Measurements from ENCODE around the gene VN1R2.
"Not testable (repeated sequence)": the region's sequence is repeated elsewhere in the genome, so short reads cannot be mapped to it uniquely, and the experiment has no call there.

VN1R2 gene, protein sequence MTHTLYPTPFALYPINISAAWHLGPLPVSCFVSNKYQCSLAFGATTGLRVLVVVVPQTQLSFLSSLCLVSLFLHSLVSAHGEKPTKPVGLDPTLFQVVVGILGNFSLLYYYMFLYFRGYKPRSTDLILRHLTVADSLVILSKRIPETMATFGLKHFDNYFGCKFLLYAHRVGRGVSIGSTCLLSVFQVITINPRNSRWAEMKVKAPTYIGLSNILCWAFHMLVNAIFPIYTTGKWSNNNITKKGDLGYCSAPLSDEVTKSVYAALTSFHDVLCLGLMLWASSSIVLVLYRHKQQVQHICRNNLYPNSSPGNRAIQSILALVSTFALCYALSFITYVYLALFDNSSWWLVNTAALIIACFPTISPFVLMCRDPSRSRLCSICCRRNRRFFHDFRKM

DNA sequence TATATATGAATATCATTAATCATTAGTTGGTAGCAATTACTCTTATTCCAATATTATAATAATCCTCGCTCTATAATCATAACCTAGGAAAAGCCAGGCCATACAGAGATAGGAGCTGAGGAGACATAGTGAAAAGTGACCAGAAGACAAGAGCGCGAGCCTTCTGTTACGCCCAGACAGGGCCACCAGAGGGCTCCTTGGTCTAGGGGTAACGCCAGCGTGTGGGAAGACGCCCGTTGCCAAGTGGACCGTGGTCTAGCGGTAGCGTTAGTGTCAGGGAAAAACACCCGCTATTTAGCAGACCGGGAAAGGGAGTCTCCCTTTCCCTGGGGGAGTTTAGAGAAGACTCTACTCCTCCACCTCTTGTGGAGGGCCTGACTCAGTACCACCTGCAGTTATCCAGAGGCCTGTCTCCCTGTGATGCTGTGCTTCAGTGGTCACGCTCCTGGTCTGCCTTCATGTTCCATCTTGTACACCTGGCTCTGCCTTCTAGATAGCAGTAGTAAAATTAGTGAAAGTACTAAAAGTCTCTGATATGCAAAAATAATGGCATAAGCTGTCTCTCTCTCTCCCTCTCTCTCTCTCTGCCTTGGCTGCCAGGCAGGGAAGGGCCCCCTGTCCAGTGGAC lies at the start of gene VN1R2:
TSS of gene VN1R2 (plus strand) at position 578 of the 628 bp plus-strand sequence. CDS start 84 bp downstream, outside the sequence.
- H3K36me3 Mint-ChIP-seq; ATAC-seq; H3K27ac Mint-ChIP-seq; DNase-seq (ENCODE audit: low spot score in 2 of 2); H3K4me3 Mint-ChIP-seq: not testable (repeated sequence)
- H3K4me1 Mint-ChIP-seq = peaks cover 12% of the 10 kb centered on the region
- H3K9me3 Mint-ChIP-seq = peaks cover 17% of the 10 kb centered on the region

DNA sequence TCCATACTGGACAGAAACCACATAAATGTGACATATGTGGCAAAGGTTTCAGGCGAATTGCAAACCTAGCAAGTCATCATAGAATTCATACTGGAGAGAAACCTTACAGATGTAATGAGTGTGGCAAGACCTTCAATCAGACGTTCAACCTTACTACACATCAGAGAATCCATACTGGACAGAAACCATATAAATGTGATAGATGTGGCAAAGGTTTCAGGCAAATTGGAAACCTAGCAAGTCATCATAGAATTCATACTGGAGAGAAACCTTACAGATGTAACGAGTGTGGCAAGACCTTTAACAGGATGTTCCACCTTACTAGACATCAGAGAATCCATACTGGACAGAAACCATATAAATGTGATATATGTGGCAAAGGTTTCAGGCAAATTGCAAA lies 46.5 kb upstream of the VN1R2 start:
- not testable (repeated sequence) for DNase-seq (ENCODE audit: low spot score in 2 of 2); H3K27ac Mint-ChIP-seq; H3K4me3 Mint-ChIP-seq; ATAC-seq; H3K4me1 Mint-ChIP-seq
- Mint-ChIP-seq H3K9me3 (peaks cover 45% of the 10 kb centered on the region), H3K36me3 (peaks cover 39% of the 10 kb centered on the region)

DNA sequence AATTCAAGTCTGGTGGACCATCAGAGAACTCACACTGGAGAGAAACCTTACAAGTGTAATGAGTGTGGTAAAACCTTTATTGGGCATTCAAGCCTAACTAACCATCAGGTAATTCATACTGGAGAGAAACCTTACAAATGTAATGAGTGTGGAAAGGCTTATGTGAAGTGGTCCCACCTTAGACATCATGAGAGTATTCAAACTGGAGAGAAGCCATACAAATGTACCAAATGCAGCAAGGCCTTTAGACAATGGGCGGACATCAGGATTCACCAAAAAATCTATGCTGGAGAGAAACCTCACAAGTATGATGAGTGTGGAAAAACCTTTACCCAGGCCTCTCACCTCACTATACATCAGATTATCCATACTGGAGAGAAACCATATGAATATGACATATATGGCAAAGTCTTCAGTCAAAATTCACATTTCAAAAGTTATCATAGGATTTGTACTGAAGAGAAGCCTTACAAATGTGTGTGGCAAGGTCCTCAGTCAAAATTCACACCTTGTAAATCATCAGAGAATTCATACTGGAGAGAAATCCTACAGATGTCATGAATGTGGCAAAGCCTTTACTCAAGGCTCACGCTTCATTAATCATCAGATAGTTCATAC lies 45.3 kb upstream of the VN1R2 start:
- Mint-ChIP-seq H3K27ac (no peak overlapping the region), H3K4me3 (no peak overlapping the region), H3K4me1 (no peaks in the 10 kb centered on the region), H3K36me3 (peaks cover 26% of the 10 kb centered on the region), H3K9me3 (peaks cover 37% of the 10 kb centered on the region)
- no peak for DNase-seq (ENCODE audit: low spot score in 2 of 2)
- ATAC-seq = no peak

DNA sequence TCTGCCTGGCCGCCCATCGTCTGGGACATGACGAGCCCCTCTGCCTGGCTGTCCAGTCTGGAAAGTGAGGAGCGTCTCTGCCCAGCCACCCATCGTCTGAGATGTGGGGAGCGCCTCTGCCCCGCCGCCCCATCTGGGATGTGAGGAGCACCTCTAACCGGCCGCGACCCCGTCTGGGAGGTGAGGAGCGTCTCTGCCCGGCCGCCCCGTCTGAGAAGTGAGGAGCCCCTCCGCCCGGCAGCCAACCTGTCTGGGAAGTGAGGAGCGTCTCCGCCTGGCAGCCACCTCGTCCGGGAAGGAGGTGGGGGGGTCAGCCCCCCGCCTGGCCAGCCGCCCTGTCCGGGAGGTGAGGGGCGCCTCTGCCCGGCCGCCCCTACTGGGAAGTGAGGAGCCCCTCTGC lies 35.4 kb upstream of the VN1R2 start:
- not testable (repeated sequence) for H3K36me3 Mint-ChIP-seq; H3K27ac Mint-ChIP-seq; H3K4me1 Mint-ChIP-seq; H3K4me3 Mint-ChIP-seq; ATAC-seq; DNase-seq (ENCODE audit: low spot score in 2 of 2)
- H3K9me3 Mint-ChIP-seq = peaks cover 33% of the 10 kb centered on the region

DNA sequence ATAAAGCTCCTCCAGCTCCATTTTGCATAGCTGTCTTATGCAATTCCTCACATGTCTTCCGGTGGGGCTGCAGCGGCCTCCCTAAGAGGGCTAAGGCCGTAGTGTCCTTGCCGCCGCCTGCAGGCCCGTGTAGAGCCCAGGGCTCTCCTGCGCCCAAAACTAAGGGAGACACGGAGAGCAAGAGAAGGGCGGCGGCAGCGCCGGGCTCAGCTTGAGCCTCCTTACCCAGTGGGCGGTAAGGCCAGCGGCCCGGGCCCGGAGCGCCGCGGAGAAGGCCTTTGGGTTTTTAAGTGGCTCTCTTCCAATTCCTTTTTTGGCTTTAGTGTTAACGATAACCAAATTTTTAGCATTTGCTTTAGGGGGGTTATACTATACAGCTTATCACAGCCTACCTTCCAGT lies 33.5 kb upstream of the VN1R2 start:
- no peak overlapping the region for H3K4me3 Mint-ChIP-seq

DNA sequence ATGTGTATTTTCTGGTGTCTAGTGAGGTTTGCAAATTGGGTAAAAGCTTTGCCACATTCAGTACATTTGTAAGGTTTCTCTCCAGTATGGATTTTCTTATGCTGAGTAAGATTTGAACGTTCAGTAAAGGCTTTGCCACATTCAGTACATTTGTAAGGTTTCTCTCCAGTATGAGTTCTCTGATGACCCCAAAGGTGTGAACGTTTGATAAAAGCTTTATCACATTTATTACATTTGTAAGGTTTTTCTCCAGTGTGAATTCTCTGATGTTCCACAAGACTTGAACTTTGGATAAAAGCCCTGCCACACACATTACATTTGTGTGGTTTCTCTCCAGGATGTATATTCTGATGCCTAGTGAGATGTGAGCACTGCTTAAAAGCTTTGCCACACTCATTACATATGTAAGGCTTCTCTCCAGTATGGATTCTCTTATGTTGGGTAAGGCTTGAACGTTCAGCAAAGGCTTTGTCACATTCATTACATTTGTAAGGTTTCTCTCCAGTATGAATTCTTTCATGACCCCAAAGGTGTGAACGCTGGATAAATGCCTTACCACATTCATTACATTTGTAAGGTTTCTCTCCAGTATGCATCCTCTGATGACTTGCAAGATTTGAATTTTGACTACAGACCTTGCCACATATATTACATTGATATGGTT lies 20.8 kb upstream of the VN1R2 start:
- ATAC-seq (no peak), DNase-seq (ENCODE audit: low spot score in 2 of 2) (no peak)
- peaks cover 44% of the 10 kb centered on the region for H3K9me3 Mint-ChIP-seq
- no peaks in the 10 kb centered on the region for H3K36me3 Mint-ChIP-seq
- no peak overlapping the region for H3K4me3 Mint-ChIP-seq
- H3K27ac Mint-ChIP-seq = no peak overlapping the region
- H3K4me1 Mint-ChIP-seq = no peaks in the 10 kb centered on the region

More for the DNA sequence above, 33.5 kb upstream of the VN1R2 start:
- DNase-seq (ENCODE audit: low spot score in 2 of 2) (no peak), ATAC-seq (no peak)
- Mint-ChIP-seq H3K27ac (no peak overlapping the region), H3K36me3 (no peaks in the 10 kb centered on the region), H3K9me3 (peaks cover 26% of the 10 kb centered on the region), H3K4me1 (no peaks in the 10 kb centered on the region)

DNA sequence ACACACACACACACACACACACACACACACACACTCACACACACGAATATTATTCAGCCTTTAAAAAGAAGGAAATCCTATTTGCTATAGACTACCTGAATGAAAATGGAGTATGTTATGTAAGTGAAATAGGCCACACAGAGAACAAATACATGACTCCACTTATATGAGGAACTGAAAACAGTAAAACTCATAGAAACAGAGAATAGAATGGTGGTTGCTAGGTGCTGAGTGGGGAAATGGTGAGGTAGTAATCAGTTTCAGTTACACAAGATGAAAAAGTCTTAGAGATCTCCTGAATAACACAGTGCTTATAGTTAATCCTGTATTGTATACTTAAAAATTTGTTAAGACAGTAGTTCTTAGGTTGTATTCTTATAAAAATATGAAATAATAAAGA lies 11.6 kb upstream of the VN1R2 start:
- peaks cover 39% of the 10 kb centered on the region for H3K9me3 Mint-ChIP-seq

DNA sequence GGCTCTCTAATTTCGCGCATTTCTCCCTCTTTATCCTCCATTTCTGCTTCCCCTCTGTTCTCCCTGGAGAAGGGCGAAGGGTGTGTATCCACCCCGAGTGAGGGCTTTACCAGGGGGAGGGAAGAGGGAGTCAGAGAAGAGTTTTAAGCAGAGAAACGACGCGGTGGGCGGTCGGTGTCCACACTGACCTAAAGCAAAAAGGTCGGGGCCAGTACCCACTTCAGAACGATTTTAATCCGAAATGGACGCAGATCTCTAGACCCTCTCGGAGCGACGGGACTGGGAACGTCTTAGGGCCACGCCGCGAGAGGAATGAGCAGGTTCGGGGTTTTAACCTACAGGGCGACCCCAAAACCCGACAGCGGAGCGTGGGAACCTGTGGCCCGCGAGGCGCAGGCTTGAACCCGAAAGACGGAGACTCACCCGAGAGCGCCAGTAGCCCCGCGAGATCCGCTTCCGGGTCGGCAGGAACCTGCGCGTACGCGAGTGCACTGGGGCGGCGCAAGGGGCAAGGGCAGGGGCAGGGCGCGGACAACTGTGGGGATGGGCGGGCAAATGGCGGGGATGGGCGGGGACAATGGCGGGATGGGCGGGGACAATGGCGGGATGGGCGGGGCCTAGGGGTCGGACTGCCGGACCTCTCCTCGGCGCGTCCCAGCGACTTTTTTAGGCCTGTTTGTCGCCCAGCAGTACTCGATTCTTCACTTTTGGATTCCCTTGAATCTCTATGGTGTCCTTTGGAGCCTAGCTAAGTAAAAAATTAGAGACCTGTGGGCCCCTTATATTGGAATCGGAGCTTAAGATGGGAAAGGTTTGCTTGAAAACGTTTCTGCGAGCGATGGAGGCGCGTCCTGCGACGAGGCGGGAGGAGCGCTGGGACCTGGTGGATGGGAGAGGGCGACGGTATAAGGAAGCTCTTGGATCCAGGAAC lies 3.4 kb upstream of the VN1R2 start, which contains the start of gene ZNF677:
TSS of gene ZNF677 (minus strand) at position 463 of the 931 bp plus-strand sequence. CDS start 3,323 bp downstream, outside the sequence.
- Mint-ChIP-seq H3K36me3 (peaks cover 26% of the 10 kb centered on the region), H3K9me3 (peaks cover 27% of the 10 kb centered on the region), H3K4me1 (peaks cover 12% of the 10 kb centered on the region)

More for the DNA sequence above, 11.6 kb upstream of the VN1R2 start:
- H3K36me3 Mint-ChIP-seq = peaks cover 21% of the 10 kb centered on the region
- H3K4me1 Mint-ChIP-seq = no peaks in the 10 kb centered on the region
- H3K4me3 Mint-ChIP-seq = no peak overlapping the region
- ATAC-seq (no peak), DNase-seq (ENCODE audit: low spot score in 2 of 2) (no peak)
- no peak overlapping the region for H3K27ac Mint-ChIP-seq

DNA sequence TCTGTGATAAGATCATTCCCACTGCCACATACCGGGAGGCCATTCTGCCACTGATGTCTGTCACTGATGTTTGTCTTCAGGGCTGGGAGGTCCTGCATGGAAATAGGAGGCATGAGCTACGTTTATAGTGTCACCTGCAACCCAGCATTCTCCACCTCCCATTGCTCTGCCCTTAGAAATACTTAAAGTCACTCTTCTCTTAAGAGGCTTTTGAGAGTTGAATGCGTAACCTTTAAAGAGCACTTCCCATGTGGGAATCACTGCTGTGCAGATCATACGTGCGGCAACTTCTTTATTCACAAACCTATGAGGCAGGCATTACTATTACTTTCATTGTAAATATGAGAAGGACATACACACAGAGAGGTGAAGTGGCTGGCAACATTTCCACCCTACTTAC lies 9.5 kb downstream of the VN1R2 start, which contains the start of gene VN1R4:
TSS of gene VN1R4 (minus strand) at position 101 of the 400 bp plus-strand sequence. CDS start at position 43, 58 bp downstream.
- not testable (repeated sequence) for DNase-seq (ENCODE audit: low spot score in 2 of 2)

More for the DNA sequence above, 3.4 kb upstream of the VN1R2 start, which contains the start of gene ZNF677:
- peak; percentile 31 to 79 for DNase-seq (ENCODE audit: low spot score in 2 of 2)
- peak; percentile 100 for ATAC-seq
- peak within 1 kb of the TSS; percentile 77 for H3K4me3 Mint-ChIP-seq
- H3K27ac Mint-ChIP-seq = no peak within 1 kb of the TSS

DNA sequence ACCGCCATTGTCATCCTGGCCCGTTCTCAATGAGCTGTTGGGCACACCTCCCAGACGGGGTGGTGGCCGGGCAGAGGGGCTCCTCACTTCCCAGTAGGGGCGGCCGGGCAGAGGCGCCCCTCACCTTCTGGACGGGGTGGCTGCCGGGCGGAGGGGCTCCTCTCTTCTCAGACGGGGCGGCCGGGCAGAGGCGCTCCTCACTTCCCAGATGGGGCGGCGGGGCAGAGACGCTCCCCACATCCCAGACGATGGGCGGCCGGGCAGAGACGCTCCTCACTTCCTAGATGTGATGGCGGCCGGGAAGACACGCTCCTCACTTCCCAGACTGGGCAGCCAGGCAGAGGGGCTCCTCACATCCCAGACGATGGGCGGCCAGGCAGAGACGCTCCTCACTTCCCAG lies 11.8 kb downstream of the VN1R2 start:
- not testable (repeated sequence) for ATAC-seq; H3K27ac Mint-ChIP-seq; H3K4me3 Mint-ChIP-seq; DNase-seq (ENCODE audit: low spot score in 2 of 2); H3K4me1 Mint-ChIP-seq; H3K36me3 Mint-ChIP-seq
- H3K9me3 Mint-ChIP-seq = peaks cover 26% of the 10 kb centered on the region

More for the DNA sequence above, 9.5 kb downstream of the VN1R2 start, which contains the start of gene VN1R4:
- not testable (repeated sequence) for H3K4me1 Mint-ChIP-seq, H3K36me3 Mint-ChIP-seq, ATAC-seq, H3K4me3 Mint-ChIP-seq, H3K27ac Mint-ChIP-seq
- H3K9me3 Mint-ChIP-seq = peaks cover 22% of the 10 kb centered on the region

DNA sequence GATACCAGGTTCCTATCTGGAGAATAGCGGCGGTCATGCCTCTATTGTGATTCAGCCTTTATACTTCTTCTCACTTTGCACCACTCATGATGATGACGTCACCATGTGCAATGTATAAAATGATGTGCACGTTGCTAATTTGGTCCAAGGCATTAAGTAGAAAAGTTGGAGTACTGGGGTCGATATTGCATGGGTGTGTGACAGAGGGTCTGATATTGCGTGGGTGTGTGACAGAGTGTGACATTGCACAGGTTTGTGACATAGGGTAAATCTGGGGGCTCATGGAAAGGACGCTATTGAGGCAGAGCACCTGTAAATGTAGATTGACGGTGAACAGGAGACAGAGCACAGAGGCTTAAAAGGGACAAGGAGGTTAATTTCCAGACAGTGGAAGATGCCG lies 14.0 kb downstream of the VN1R2 start:
- Mint-ChIP-seq H3K4me1 (no peaks in the 10 kb centered on the region), H3K27ac (no peak overlapping the region), H3K36me3 (no peaks in the 10 kb centered on the region), H3K9me3 (peaks cover 22% of the 10 kb centered on the region), H3K4me3 (no peak overlapping the region)
- ATAC-seq (no peak), DNase-seq (ENCODE audit: low spot score in 2 of 2) (peak in 1 of 2 donors; percentile 2)

DNA sequence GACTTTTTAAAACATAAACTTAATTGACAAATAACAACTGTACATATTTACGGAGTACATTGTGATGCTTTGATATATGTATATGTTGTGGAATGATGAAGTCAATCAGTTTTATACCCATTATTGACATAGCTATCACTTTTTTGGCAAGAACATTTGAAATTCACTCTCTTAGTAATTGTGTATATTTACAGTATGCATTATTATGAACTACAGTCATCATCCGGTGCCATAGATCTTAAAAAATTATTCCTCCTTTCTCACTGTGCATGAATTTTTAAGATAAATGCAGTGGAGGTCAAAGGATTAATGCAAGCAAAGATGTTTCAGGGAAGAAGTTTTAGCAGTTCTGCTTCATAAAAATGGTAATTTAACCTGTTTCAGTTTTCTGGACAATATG lies 17.4 kb downstream of the VN1R2 start:
- ATAC-seq = no peak
- no peak for DNase-seq (ENCODE audit: low spot score in 2 of 2)
- H3K36me3 Mint-ChIP-seq = no peaks in the 10 kb centered on the region
- H3K27ac Mint-ChIP-seq = no peak overlapping the region
- H3K4me1 Mint-ChIP-seq = no peaks in the 10 kb centered on the region
- H3K9me3 Mint-ChIP-seq = peaks cover 23% of the 10 kb centered on the region
- H3K4me3 Mint-ChIP-seq = no peak overlapping the region

DNA sequence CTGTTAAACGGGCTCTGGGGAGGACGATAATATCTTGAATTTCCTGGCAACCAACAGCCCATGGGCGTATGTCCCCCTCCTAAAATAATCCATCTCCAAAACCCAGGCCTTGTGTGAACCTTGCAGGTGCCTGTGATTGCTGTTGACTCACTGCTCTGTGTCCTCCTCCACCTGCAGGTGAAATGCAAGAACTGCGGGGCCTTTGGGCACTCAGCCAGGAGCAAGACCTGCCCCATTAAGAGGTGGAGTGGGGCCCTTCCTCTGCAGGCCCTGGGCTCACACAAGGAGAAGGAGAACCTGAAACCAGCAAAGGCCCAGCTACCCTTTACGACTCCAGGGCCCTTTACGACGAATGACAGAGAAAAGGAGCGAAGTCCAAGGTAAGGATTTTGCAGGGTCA lies 23.9 kb downstream of the VN1R2 start:
- ATAC-seq; H3K36me3 Mint-ChIP-seq; H3K9me3 Mint-ChIP-seq; H3K4me1 Mint-ChIP-seq; H3K27ac Mint-ChIP-seq; H3K4me3 Mint-ChIP-seq; DNase-seq (ENCODE audit: low spot score in 2 of 2): not testable (repeated sequence)

DNA sequence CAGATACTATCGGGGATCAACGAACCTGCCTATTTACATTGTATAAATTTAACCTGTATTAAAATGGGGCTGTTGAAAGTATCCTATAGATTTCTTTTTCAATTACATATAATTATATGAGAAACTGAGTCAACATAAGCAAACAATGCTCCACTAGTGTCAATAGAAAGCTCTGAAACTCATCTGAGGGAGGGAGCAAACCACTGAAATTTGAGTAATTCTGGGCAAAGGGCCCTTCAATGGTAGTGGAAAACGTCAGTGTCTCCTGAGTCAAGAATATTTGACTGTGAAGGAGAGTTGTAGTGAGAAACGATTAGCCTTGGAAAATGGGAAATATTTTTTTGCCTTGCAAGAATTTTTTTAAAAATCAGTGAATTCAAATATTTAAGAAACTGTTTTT lies 27.0 kb downstream of the VN1R2 start:
- ATAC-seq = no peak
- no peak overlapping the region for H3K4me3 Mint-ChIP-seq
- no peaks in the 10 kb centered on the region for H3K4me1 Mint-ChIP-seq
- peaks cover 8% of the 10 kb centered on the region for H3K9me3 Mint-ChIP-seq
- no peaks in the 10 kb centered on the region for H3K36me3 Mint-ChIP-seq
- no peak overlapping the region for H3K27ac Mint-ChIP-seq
- no peak for DNase-seq (ENCODE audit: low spot score in 2 of 2)
